SH-SY5Y (cell line): Measurements from ENCODE around the gene NUDT1.

Source experiments
- GATA2 ChIP-seq: IDR thresholded peaks from 2 replicates; pipeline ENCODE4 v1.6.1; 2011; ENCODE audit warnings: mild to moderate bottlenecking, low read depth, low read length
- GATA3 ChIP-seq: IDR thresholded peaks from 2 replicates; pipeline ENCODE4 v1.6.1; 2011; ENCODE audit warnings: low read depth, mild to moderate bottlenecking, low read length, moderate library complexity

- TF ChIP-seq GATA2 (no peak), GATA3 (no peak)
These were observed 45.7 kb downstream of the NUDT1 start for GRCh38 chr7:2287745-2288144.
